OCI-LY7 (cell line): ENCODE data around the gene TGFBR3.

Experiments
- CTCF ChIP-seq: fragments of 200-600 bp; sonication (generic); conservative IDR thresholded peaks from 2 replicates; pipeline ENCODE4 v1.5.1; 2014; ENCODE audit warnings: mild to moderate bottlenecking, antibody characterized with exemption, low read length, moderate library complexity, mixed read lengths
- EZH2phosphoT487 ChIP-seq: fragments of 200-600 bp; sonication (generic); IDR thresholded peaks from 2 replicates; pipeline ENCODE4 v1.6.1; 2018; ENCODE audit warnings: low read depth, borderline replicate concordance, mild to moderate bottlenecking, mixed run types, antibody characterized with exemption, low read length, moderate library complexity, mixed read lengths

- TF ChIP-seq CTCF: no peak
- TF ChIP-seq EZH2phosphoT487: no peak
Observed at GRCh38 chr1:91801496-91802115, 84.3 kb downstream of the TGFBR3 start.
